ENCODE data around the gene RAB31. TPM values are rescaled to one million over a fixed set of nuclear protein-coding genes. Genes with fewer than 3 reads are reported as not detected.
"Not testable (repeated sequence)": the region's sequence is repeated elsewhere in the genome, so short reads cannot be mapped to it uniquely, and the experiment has no call there.

The RAB31 gene
- total RNA-seq, 1 experiment from 2014 or later = 2.3 TPM

- H3K27ac Mint-ChIP-seq (ENCODE audit: unreplicated experiment) = no peak overlapping the region
- CTCF ChIA-PET = no interaction called here
These were observed 147.6 kb downstream of the RAB31 start for GRCh38 chr18:9855681-9856080.

GRCh38 chr18:9856092-9856491 is 148.0 kb downstream of the RAB31 start:
- CTCF ChIA-PET = no interaction called here
- no peak overlapping the region for H3K27ac Mint-ChIP-seq (ENCODE audit: unreplicated experiment)
- H3K36me3 Mint-ChIP-seq (ENCODE audit: insufficient read depth, unreplicated experiment) = no peaks in the 10 kb centered on the region
- H3K4me1 Mint-ChIP-seq (ENCODE audit: low read depth, unreplicated experiment) = peaks cover 7% of the 10 kb centered on the region
- H3K4me3 Mint-ChIP-seq (ENCODE audit: low read depth, unreplicated experiment) = no peak overlapping the region
- no peaks in the 10 kb centered on the region for H3K27me3 Mint-ChIP-seq (ENCODE audit: unreplicated experiment)
- TF ChIP-seq CTCF (IDR thresholded peaks at IDR 0.05; ENCODE audit: unreplicated experiment) = no peak
- intact Hi-C loops (cut with micrococcal nuclease; ENCODE audit: unreplicated experiment) = no loop called here
- peaks cover 4% of the 10 kb centered on the region for H3K9me3 Mint-ChIP-seq (ENCODE audit: low read depth, unreplicated experiment)
- no peak for DNase-seq
- BruUV-seq (replicated peaks) = no TSS peak

More at GRCh38 chr18:9855681-9856080, 147.6 kb downstream of the RAB31 start:
- Mint-ChIP-seq H3K36me3 (ENCODE audit: insufficient read depth, unreplicated experiment) (no peaks in the 10 kb centered on the region), H3K27me3 (ENCODE audit: unreplicated experiment) (no peaks in the 10 kb centered on the region), H3K9me3 (ENCODE audit: low read depth, unreplicated experiment) (peaks cover 4% of the 10 kb centered on the region), H3K4me3 (ENCODE audit: low read depth, unreplicated experiment) (no peak overlapping the region), H3K4me1 (ENCODE audit: low read depth, unreplicated experiment) (peaks cover 7% of the 10 kb centered on the region)
- DNase-seq = no peak
- intact Hi-C loops (cut with micrococcal nuclease; ENCODE audit: unreplicated experiment) = no loop called here
- no peak for TF ChIP-seq CTCF (IDR thresholded peaks at IDR 0.05; ENCODE audit: unreplicated experiment)
- BruUV-seq (replicated peaks) = no TSS peak

- DNase-seq; BruUV-seq (replicated peaks); H3K27me3 Mint-ChIP-seq (ENCODE audit: unreplicated experiment); H3K36me3 Mint-ChIP-seq (ENCODE audit: insufficient read depth, unreplicated experiment); CTCF ChIA-PET; intact Hi-C loops (cut with micrococcal nuclease; ENCODE audit: unreplicated experiment); H3K9me3 Mint-ChIP-seq (ENCODE audit: low read depth, unreplicated experiment); H3K27ac Mint-ChIP-seq (ENCODE audit: unreplicated experiment); H3K4me3 Mint-ChIP-seq (ENCODE audit: low read depth, unreplicated experiment): not testable (repeated sequence)
- H3K4me1 Mint-ChIP-seq (ENCODE audit: low read depth, unreplicated experiment) = peaks cover 16% of the 10 kb centered on the region
These were observed 149.4 kb downstream of the RAB31 start for GRCh38 chr18:9857479-9857998.

GRCh38 chr18:9858642-9859041 is 150.5 kb downstream of the RAB31 start:
- no peak for DNase-seq
- no peak overlapping the region for H3K4me3 Mint-ChIP-seq (ENCODE audit: low read depth, unreplicated experiment)
- CTCF ChIA-PET = no interaction called here
- BruUV-seq (replicated peaks) = no TSS peak
- no peak for TF ChIP-seq CTCF (IDR thresholded peaks at IDR 0.05; ENCODE audit: unreplicated experiment)
- no peaks in the 10 kb centered on the region for H3K27me3 Mint-ChIP-seq (ENCODE audit: unreplicated experiment)
- H3K9me3 Mint-ChIP-seq (ENCODE audit: low read depth, unreplicated experiment) = peaks cover 2% of the 10 kb centered on the region
- H3K27ac Mint-ChIP-seq (ENCODE audit: unreplicated experiment) = no peak overlapping the region
- H3K36me3 Mint-ChIP-seq (ENCODE audit: insufficient read depth, unreplicated experiment) = no peaks in the 10 kb centered on the region
- intact Hi-C loops (cut with micrococcal nuclease; ENCODE audit: unreplicated experiment) = no loop called here
- H3K4me1 Mint-ChIP-seq (ENCODE audit: low read depth, unreplicated experiment) = peaks cover 16% of the 10 kb centered on the region

- CTCF ChIA-PET = no interaction called here
- H3K27ac Mint-ChIP-seq (ENCODE audit: unreplicated experiment) = no peak overlapping the region
- intact Hi-C loops (cut with micrococcal nuclease; ENCODE audit: unreplicated experiment) = no loop called here
- H3K9me3 Mint-ChIP-seq (ENCODE audit: low read depth, unreplicated experiment) = peaks cover 2% of the 10 kb centered on the region
- DNase-seq = no peak
- no peak overlapping the region for H3K4me3 Mint-ChIP-seq (ENCODE audit: low read depth, unreplicated experiment)
- H3K36me3 Mint-ChIP-seq (ENCODE audit: insufficient read depth, unreplicated experiment) = no peaks in the 10 kb centered on the region
- TF ChIP-seq CTCF (IDR thresholded peaks at IDR 0.05; ENCODE audit: unreplicated experiment) = no peak
- peaks cover 16% of the 10 kb centered on the region for H3K4me1 Mint-ChIP-seq (ENCODE audit: low read depth, unreplicated experiment)
- no peaks in the 10 kb centered on the region for H3K27me3 Mint-ChIP-seq (ENCODE audit: unreplicated experiment)
- no TSS peak for BruUV-seq (replicated peaks)
These were observed 151.1 kb downstream of the RAB31 start for GRCh38 chr18:9859232-9859631.

Measured in Calu3 (cell line).